Immature natural killer cell (primary cell): ENCODE measurements around the gene GPSM1. TPM values are rescaled to one million over a fixed set of nuclear protein-coding genes. Genes with fewer than 3 reads are reported as not detected.

Source experiments
- DNase-seq, 3 donors: peaks; one replicate each; pipeline ENCODE4 v3.0.0; 2022; ENCODE audit warnings: mixed read lengths in 1 of 3
- H3K27ac Mint-ChIP-seq, 6 donors: one replicate each; pipeline ENCODE4 v1.8.0; 2020; ENCODE audit warnings: mixed read lengths in 6 of 6, mild to moderate bottlenecking in 5 of 6, inconsistent platforms in 4 of 6, moderate library complexity in 3 of 6
- H3K27me3 Mint-ChIP-seq, 3 donors: one replicate each; pipeline ENCODE4 v1.8.0; 2020 to 2021; ENCODE audit warnings: low read depth in 3 of 3, mild to moderate bottlenecking in 3 of 3, mixed read lengths in 3 of 3, moderate library complexity in 3 of 3, inconsistent platforms in 1 of 3
- H3K36me3 Mint-ChIP-seq, 3 donors: one replicate each; pipeline ENCODE4 v1.8.0; 2020; ENCODE audit warnings: mixed read lengths in 3 of 3, inconsistent platforms in 2 of 3, mild to moderate bottlenecking in 2 of 3
- H3K4me1 Mint-ChIP-seq, 2 donors: one replicate each; pipeline ENCODE4 v1.8.0; 2020; ENCODE audit warnings: inconsistent platforms in 2 of 2, mild to moderate bottlenecking in 2 of 2, mixed read lengths in 2 of 2, moderate library complexity in 1 of 2
- H3K4me3 Mint-ChIP-seq, 5 donors: one replicate each; pipeline ENCODE4 v1.8.0; 2020; ENCODE audit warnings: mild to moderate bottlenecking in 5 of 5, mixed read lengths in 5 of 5, inconsistent platforms in 3 of 5, moderate library complexity in 3 of 5
- H3K9me3 Mint-ChIP-seq, 6 donors: one replicate each; pipeline ENCODE4 v1.8.0; 2020; ENCODE audit warnings: mild to moderate bottlenecking in 6 of 6, mixed read lengths in 6 of 6, inconsistent platforms in 4 of 6, moderate library complexity in 3 of 6
- polyA plus RNA-seq, 3 donors: library from polyadenylated mRNA; unstranded; fragments of 300-500 nt; fragmentation: Illumina TruSeq; gene quantifications; one replicate each; pipeline ENCODE4 v1.2.3, GENCODE V29; 2021

Gene GPSM1
- polyA plus RNA-seq, 3 donors from 2014 or later = 0.43 to 1.3 TPM; not detected in 1

GRCh38 chr9:136393531-136393930 lies 66.2 kb downstream of the GPSM1 start:
- no peak for DNase-seq
- H3K4me1 Mint-ChIP-seq = peaks cover 3 to 4% of the 10 kb centered on the region in 2 donors
- H3K4me3 Mint-ChIP-seq = no peak overlapping the region
- no peaks in the 10 kb centered on the region for H3K9me3 Mint-ChIP-seq
- H3K27me3 Mint-ChIP-seq = peaks cover 2 to 3% (median 3%) of the 10 kb centered on the region in 3 donors
- H3K27ac Mint-ChIP-seq = no peak overlapping the region
- peaks cover 11 to 27% (median 13%) of the 10 kb centered on the region in 3 donors for H3K36me3 Mint-ChIP-seq

DNA sequence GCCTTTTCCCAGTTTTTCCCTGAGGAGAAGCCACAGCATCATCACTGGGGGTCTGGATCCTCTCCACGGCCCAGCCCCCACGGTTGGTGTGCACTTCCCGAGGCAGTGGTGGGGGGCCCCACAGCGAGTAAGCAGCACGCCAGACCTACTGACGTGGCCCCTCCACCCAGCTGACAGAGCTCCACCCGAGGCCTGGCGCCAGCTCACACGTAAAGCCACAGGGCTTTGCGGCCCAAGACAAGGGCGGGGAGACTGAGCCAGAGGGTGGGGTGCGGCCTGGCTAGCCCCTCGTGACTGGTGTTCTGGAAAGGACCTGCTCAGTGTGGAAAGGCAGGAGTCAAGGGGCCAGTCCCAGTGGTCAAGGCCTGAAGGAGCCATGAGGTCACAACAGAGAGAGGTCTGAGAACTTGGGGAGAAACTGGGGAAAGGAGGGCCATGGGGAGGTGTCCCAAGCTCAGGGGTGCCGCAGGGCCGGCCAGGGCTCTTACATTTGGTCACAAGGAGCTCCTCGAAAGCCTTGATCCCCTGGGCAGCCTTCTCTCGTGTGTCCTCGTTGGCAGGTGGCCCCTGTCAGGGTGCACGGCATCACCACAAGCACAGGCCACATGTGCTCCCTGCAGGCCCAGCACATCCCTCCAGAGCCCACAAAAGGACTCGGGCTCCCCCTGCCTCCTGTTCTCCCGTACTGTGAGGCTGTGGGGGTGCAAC lies 67.1 kb downstream of the GPSM1 start:
- Mint-ChIP-seq H3K4me1 (peaks cover 12 to 13% of the 10 kb centered on the region in 2 donors), H3K27me3 (peaks cover 3 to 7% (median 3%) of the 10 kb centered on the region in 3 donors), H3K36me3 (peaks cover 9 to 18% (median 11%) of the 10 kb centered on the region in 3 donors), H3K4me3 (no peak overlapping the region), H3K9me3 (no peaks in the 10 kb centered on the region), H3K27ac (no peak overlapping the region)
- DNase-seq = no peak

GRCh38 chr9:136395020-136395340 lies 67.6 kb downstream of the GPSM1 start:
- H3K36me3 Mint-ChIP-seq = peaks cover 6 to 14% (median 7%) of the 10 kb centered on the region in 3 donors
- H3K4me3 Mint-ChIP-seq = no peak overlapping the region
- peaks cover 12 to 13% of the 10 kb centered on the region in 2 donors for H3K4me1 Mint-ChIP-seq
- no peak overlapping the region for H3K27ac Mint-ChIP-seq
- H3K27me3 Mint-ChIP-seq = peaks cover 1 to 7% (median 1%) of the 10 kb centered on the region in 3 donors
- no peak for DNase-seq
- no peaks in the 10 kb centered on the region for H3K9me3 Mint-ChIP-seq

DNA sequence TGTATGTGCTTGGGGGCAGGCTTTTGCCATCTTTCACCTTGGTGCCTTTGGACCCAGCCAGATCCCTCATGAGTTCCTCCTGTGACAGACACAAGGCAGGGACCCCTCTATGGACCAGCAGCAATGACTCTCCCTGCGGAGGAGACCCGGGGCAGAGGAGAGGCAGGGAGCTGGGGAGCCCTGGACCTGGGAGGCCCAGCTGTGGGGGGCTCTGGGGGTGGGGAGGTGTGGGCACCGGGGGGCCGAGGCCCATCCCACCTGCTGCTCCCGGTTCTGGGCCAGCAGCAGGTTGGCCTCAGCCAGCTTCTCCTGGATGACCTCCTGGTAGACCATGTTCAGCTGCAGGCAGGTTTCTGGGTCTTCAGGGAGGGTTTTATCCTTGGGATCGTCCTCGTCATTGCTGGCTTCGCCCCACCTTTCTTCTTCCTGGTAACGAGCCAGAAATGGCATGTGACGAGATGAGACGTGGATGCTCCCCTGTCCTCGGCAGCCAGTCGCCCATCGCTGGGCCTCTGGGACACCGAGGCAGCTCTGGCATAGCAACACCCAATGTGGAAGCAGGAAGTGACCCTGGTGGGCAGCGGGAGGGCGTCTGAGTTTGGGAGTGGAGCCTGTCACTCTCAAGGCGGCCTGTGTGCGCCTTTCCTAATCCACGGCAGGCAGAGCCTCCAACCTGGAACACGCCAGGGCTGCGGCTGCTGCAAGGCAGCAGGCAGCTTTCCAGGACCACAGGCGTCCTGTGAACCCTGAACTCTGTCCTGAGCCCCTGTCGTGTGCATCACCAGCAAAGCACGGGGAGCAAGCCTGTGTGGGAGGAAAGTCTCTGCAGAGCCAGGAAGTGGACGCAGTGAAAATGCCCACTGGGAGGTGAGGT lies 68.2 kb downstream of the GPSM1 start:
- Mint-ChIP-seq H3K9me3 (no peaks in the 10 kb centered on the region), H3K36me3 (peaks cover 5 to 13% (median 6%) of the 10 kb centered on the region in 3 donors), H3K4me3 (no peak overlapping the region), H3K27ac (no peak overlapping the region), H3K27me3 (peaks cover 1 to 7% (median 3%) of the 10 kb centered on the region in 3 donors), H3K4me1 (peaks cover 12 to 14% of the 10 kb centered on the region in 2 donors)
- no peak for DNase-seq

DNA sequence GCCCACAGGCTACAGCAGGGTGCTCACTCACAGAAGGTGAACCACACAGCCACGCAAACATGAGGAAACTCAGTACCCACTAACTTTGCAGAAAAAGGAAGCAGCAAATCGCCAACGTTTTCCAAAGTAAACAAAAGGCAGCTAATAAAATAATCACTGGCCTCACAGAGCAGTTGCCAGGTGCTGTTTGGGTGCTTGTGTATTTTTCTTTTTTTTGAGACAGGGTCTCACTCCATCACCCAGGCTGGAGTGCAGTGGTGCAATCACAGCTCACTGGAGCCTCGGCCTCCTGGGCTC lies 68.8 kb downstream of the GPSM1 start:
- H3K36me3 Mint-ChIP-seq = peaks cover 4 to 10% (median 5%) of the 10 kb centered on the region in 3 donors
- peaks cover 12 to 14% of the 10 kb centered on the region in 2 donors for H3K4me1 Mint-ChIP-seq
- H3K27ac Mint-ChIP-seq = no peak overlapping the region
- H3K9me3 Mint-ChIP-seq = no peaks in the 10 kb centered on the region
- H3K27me3 Mint-ChIP-seq = peaks cover 1 to 7% (median 4%) of the 10 kb centered on the region in 3 donors
- no peak overlapping the region for H3K4me3 Mint-ChIP-seq
- DNase-seq = no peak

DNA sequence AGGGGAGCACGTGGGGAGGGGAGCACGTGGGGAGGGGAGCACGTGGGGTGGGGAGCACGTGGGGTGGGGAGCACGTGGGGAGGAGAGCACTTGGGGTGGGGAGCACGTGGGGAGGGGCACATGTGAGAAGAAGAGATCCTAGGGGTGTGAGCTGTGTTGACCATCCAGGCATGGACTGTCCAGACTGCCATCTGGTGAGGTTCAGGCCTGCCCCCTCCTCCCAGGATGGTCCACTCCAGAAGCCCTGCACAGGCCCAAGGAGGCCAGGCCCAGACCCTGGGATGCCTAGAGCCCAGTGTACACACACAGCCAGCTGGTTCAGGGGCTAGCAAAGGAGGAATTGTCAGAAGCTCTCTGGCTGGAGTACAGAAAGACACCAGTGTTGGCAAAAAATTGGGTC lies 70.3 kb downstream of the GPSM1 start:
- Mint-ChIP-seq H3K9me3 (no peaks in the 10 kb centered on the region), H3K27me3 (peaks cover 2 to 7% (median 2%) of the 10 kb centered on the region in 3 donors), H3K27ac (no peak overlapping the region), H3K4me1 (peaks cover 12 to 17% of the 10 kb centered on the region in 2 donors), H3K36me3 (peaks cover 0 to 5% (median 0%) of the 10 kb centered on the region in 3 donors), H3K4me3 (no peak overlapping the region)
- no peak for DNase-seq

DNA sequence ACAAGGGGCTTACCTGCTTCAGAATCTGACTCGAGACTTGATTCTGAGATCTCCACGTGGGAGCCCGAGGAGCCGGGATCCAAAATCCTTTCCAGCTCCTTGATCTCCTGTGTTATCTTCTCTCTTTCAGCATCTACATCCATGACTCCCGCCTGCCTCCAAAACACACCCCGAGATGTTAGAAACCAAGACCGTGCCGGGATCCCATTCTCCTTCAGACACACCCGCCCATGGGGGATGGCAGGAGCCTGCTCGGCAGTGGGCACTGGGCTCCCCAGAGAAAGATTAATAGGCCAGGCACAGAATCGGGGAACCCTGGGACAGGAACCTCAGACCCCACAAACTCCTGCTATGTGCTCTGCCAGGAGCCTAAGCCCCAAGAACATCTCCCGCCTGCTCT lies 70.9 kb downstream of the GPSM1 start:
- H3K9me3 Mint-ChIP-seq = no peaks in the 10 kb centered on the region
- peaks cover 0 to 5% (median 0%) of the 10 kb centered on the region in 3 donors for H3K36me3 Mint-ChIP-seq
- peaks cover 12 to 18% of the 10 kb centered on the region in 2 donors for H3K4me1 Mint-ChIP-seq
- H3K27ac Mint-ChIP-seq = peak overlapping the region in 1 of 6 donors; percentile 61
- no peak for DNase-seq
- peaks cover 2 to 7% (median 2%) of the 10 kb centered on the region in 3 donors for H3K27me3 Mint-ChIP-seq
- H3K4me3 Mint-ChIP-seq = peak overlapping the region; percentile 82 to 90 (median 87)

DNA sequence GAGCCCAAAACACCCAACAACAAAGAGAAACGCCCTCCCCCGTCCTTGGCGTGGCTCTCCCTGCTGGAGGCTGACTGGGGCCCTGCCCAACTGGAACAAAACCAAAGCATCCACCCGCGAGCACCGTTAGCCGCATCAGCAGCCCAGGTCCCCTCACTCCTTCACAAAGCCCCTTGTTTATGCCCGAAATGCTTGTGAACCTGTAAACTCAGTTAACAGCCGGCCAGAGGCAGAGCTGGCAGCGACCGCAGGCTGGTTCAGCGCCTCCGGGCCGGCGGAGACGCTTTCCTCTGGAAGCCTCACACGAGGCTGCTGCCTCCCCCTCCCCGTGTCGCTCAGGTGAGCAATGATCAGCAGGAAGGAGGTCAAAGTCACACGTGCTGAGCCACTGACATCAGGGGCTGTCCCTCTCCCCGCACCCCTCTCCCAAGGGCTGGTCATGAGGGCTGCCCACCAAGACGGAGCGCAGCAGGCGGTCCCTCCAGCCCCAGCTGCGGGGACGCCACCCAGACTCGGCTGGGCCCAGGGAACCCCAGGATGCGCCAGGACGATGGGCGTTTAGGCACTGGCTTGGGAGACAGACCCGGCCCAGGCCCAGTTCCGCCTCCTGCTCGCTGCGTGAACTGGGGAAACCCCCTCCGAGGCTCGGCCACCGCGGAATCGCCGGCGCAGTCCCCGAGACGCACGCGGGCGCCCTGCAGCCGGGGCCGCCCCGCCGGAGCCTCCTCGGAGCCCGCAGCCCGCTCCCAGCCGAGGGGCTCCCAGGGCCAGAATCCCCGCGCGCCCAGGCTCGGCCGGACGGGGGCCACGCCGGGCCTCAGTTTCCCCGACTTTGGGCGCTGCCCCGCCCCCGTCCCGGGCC lies 72.1 kb downstream of the GPSM1 start:
- Mint-ChIP-seq H3K27me3 (peaks cover 2 to 7% (median 2%) of the 10 kb centered on the region in 3 donors), H3K4me3 (peak overlapping the region; percentile 82 to 90 (median 87)), H3K9me3 (no peaks in the 10 kb centered on the region), H3K4me1 (peaks cover 21 to 29% of the 10 kb centered on the region in 2 donors), H3K36me3 (peaks cover 0 to 5% (median 0%) of the 10 kb centered on the region in 3 donors), H3K27ac (peak overlapping the region; percentile 13 to 86 (median 70))
- DNase-seq = peak; percentile 21 to 37 (median 35)

- H3K27ac Mint-ChIP-seq = peak within 1 kb of the TSS; percentile 13 to 86 (median 70)
- H3K27me3 Mint-ChIP-seq = peaks cover 2 to 7% (median 2%) of the 10 kb centered on the region in 3 donors
- DNase-seq = peak; percentile 85 to 88 (median 87)
- H3K36me3 Mint-ChIP-seq = peaks cover 0 to 4% (median under 1%) of the 10 kb centered on the region in 3 donors
- no peaks in the 10 kb centered on the region for H3K9me3 Mint-ChIP-seq
- H3K4me3 Mint-ChIP-seq = peak within 1 kb of the TSS; percentile 82 to 90 (median 87)
- peaks cover 29 to 36% of the 10 kb centered on the region in 2 donors for H3K4me1 Mint-ChIP-seq
Observed at GRCh38 chr9:136400038-136400834, 72.9 kb downstream of the GPSM1 start, which contains the start of gene SNAPC4. Gene SNAPC4 (minus strand): TSS chr9:136400170. CDS start chr9:136398428, 1,742 bp downstream.

DNA sequence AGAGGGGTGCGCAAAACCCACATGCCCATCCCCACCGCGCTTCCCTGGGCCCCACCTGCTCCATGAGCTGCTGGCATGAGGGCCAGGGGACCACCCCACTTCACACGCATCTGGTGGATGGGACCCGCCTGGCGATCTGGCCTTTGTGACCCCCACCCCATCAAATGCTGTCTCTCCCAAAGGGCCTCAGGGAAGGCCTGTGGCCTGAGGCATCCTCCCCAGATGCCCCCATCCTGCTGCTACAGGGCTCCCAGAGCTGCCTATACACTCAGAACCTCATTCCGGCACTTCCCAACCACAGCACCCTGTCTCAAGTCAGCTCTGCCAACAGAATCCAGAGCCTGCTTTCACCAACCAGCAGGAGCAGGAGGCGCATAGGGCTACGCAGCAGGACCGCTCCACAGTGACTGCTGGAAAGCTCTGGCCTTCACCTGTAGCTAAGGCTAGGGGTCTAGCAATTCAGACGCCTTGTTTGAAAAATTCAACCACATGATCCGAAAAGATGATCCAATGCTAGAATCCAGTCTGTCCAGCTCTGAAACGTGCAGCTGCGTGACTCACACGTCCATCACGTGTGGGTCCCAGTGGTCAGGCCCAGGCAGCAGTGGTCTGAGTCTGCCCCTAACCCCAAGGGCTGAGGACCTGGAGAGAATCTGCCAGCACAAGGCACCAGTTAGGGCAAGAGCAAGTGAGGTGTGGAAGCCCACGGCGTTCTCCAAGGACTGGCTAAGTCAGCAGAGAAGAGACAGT lies 74.0 kb downstream of the GPSM1 start:
- Mint-ChIP-seq H3K4me3 (peak overlapping the region in 4 of 5 donors; percentile 20 to 47 (median 36)), H3K4me1 (peaks cover 30 to 36% of the 10 kb centered on the region in 2 donors), H3K36me3 (peaks cover 0 to 4% (median 0%) of the 10 kb centered on the region in 3 donors)

GRCh38 chr9:136402067-136402466 lies 74.7 kb downstream of the GPSM1 start:
- H3K4me1 Mint-ChIP-seq = peaks cover 30 to 36% of the 10 kb centered on the region in 2 donors
- H3K27ac Mint-ChIP-seq = no peak overlapping the region
- no peak overlapping the region for H3K4me3 Mint-ChIP-seq
- no peaks in the 10 kb centered on the region for H3K9me3 Mint-ChIP-seq
- no peak for DNase-seq
- peaks cover 2 to 7% (median 2%) of the 10 kb centered on the region in 3 donors for H3K27me3 Mint-ChIP-seq
- H3K36me3 Mint-ChIP-seq = peaks cover 0 to 8% (median 3%) of the 10 kb centered on the region in 3 donors

More for the DNA sequence above, 74.0 kb downstream of the GPSM1 start:
- H3K27ac Mint-ChIP-seq = peak overlapping the region in 1 of 6 donors; percentile 45
- no peak for DNase-seq
- H3K27me3 Mint-ChIP-seq = peaks cover 2 to 7% (median 2%) of the 10 kb centered on the region in 3 donors
- H3K9me3 Mint-ChIP-seq = no peaks in the 10 kb centered on the region

GRCh38 chr9:136403538-136403914 lies 76.2 kb downstream of the GPSM1 start:
- Mint-ChIP-seq H3K9me3 (no peaks in the 10 kb centered on the region), H3K27me3 (peaks cover 2 to 6% (median 2%) of the 10 kb centered on the region in 3 donors), H3K36me3 (peaks cover 0 to 9% (median 3%) of the 10 kb centered on the region in 3 donors), H3K4me3 (peak overlapping the region in 2 of 5 donors; percentile 6 to 40), H3K27ac (peak overlapping the region; percentile 19 to 90 (median 62)), H3K4me1 (peaks cover 27 to 33% of the 10 kb centered on the region in 2 donors)
- DNase-seq = peak; percentile 41 to 51 (median 43)
